Superior temporal gyrus (tissue), 1 donor: ENCODE data around the gene COL21A1.

Experiments used
- DNase-seq: peaks from one replicate; pipeline ENCODE4 v3.0.0-alpha.2; 2016; ENCODE audit errors: extremely low spot score

COL21A1 gene

GRCh38 chr6:56245903-56246351 is 1.5 kb downstream of the COL21A1 start:
- DNase-seq: no peak

- no peak for DNase-seq
Measured at GRCh38 chr6:56244528-56245253, 2.7 kb downstream of the COL21A1 start.

DNA sequence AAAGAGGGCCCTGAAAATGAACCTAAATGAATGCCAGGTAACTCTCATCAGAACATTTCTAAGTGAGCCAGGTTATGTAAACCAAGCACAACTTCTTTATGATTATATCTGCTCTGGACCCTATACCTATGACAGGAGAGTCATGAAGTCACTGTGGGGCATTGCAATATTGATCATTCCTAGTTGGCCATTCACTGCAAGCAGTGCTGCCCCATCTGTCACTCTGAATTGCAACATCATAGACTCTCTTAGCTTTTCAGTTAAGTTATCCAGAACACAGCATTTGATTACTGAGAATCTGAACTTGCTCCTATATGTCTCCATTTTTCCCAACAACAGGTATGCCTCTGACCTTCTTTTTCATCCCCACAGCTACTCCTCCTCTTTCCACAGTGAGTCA is 3.3 kb downstream of the COL21A1 start:
- DNase-seq: no peak

- no peak for DNase-seq
Measured at GRCh38 chr6:56243518-56244070, 3.8 kb downstream of the COL21A1 start.

DNA sequence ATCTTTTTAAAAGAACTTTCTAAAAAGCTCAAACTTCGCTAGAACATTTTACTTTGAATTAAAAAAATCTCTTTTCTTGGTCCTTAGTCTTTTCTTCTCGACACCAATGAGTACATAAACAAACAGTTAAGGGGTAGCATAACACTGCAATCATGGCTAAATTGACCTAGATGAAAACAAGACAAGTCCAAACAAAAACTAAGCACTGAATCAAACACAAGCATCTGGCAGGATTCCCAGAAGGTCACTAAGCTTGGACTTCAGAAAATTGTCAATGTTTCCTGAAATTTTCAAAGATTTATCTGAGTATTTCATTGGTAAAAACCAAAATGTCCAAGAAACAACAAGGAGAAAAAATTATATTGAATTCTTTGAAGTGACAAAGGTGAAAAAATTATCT is 5.0 kb downstream of the COL21A1 start:
- DNase-seq: peak; percentile 38

- DNase-seq: no peak
Measured at GRCh38 chr6:56241124-56241802, 6.1 kb downstream of the COL21A1 start.

DNA sequence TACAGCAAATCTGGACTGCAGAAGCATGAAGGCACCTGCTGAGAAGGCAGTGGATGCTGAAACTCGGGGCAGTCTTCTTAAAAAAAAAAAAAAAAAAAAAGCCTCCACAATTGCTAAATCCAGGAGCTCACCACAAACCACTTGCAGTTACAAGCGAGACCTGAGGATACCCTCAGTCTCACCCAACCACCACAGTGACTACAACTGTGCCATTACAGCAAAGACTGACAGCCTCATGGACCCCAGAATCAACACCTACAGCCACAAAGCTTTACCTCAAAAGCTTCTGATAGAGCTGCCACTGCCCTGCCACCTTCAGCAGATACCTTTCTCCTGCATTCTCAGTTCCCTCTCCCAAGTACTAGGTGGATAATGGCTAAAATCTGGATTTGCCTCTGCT is 9.0 kb downstream of the COL21A1 start:
- DNase-seq: no peak

DNA sequence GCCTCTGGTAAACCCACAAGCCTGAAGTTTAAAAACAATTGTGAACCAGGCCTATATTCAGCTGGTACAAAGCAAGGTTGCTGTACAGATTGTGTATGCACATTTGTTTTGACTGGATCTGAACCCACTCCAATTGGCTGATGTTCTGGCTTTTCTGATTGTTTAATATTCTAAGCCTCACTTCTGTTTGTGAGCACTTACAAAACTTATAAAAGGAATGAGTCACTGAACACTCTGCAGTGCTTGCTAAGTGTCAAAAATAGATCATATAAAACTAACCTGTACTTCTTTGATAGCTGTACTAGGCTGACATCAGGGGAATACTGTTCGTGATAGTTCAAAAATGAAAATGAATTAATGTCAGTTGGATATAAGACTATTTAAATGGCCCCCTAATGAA is 12.1 kb downstream of the COL21A1 start:
- DNase-seq: peak; percentile 42

GRCh38 chr6:56232436-56232835 is 14.9 kb downstream of the COL21A1 start:
- no peak for DNase-seq

DNA sequence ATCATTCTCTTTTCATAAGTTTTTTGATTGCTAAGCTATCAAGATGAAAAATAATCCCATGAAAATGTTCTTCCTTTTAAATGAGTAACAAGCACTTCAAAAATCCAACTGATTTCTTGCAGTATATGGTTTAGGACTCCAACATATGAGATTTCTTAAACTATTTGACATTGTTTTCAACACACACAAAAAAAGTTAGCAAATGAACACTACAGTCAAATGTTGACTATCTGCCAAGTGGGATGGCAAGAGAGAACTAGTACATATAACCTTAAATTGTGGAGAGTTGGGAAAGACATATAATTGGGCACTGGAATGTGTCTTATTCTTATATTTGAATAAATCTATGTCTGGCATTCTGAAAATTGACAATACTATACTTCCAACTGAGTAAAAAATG is 15.6 kb downstream of the COL21A1 start:
- DNase-seq: no peak

DNA sequence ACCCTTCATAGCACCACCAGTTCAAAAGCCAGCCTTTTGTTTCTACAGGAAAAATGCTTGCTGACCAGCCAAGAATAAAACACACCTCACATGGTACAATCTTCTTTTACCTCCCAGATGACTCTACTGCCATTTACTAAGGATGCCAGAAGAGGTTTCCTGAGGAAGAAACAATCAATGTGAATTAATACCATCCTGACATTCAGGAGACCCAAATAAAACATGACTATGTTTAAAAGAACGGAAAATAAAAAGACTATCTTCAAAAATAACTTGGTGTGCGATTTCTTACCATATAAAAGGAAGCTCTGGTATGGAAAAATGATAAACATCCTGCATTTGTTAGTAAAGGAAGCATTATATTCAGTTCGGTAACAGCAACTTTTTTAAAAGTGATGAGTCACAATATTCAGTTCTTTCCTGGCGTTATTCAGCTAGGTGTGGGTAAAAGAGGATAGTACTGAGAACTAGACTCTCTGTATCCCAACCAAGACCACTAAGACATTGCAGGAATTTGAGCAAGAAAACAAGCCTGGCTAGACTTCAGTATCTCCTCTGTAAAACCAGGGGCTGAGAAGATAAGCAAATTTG is 16.3 kb downstream of the COL21A1 start:
- DNase-seq: no peak

DNA sequence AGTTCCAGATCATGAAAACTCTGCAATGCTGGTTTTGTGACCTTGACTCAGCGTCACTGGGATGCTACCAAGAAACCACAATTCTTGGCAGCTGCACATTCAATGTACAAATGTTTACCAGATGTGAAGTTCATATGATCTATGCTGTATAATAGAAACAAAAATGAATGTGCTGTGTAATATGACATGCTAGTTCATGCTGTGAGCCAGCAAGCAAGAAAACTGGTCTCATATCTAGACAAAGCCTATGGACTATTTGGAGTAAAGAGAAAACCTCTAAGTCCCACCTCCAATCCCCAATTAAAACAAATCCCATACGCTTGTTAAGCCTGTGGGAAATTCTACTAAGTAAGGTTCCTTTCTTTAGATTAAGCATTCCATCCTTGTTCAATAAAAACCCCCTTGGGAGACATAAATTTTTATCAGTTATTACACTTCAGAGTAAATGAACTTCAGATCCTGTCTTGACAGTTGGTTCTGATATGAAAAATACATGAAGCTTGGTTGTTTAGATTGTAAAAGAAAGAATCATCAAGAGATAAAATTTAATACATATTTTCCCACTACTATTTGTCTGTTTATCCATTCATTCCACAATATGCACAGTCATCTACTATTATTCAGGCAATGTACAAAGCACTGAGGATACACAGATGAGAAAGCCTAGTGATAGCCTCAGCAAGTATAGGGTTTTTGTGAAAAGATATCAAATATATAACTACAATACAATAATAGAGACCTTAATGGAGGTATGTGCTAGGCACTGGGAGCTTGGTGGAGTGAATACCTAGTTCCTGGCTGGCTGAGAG is 20.1 kb downstream of the COL21A1 start:
- DNase-seq: no peak

DNA sequence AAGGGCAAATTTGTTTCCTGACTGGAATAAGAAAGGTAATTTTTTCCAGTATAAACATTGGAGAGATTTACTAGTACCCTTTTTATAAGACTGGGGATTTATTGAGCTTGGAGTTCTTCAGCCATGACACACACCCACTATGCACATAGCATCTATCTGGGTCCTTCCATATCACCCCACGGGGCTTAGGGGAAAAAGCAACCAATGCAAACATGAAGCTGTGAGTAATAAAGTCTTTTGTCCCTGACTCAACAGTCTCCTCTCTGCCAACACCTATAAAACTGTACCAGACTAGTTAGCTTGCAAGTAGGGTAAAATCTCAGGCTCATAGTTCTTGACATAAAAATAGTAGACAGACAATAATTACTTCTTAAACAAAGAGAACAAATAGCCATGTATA is 23.4 kb downstream of the COL21A1 start:
- no peak for DNase-seq

- no peak for DNase-seq
Measured at GRCh38 chr6:56222499-56222898, 24.9 kb downstream of the COL21A1 start.

- no peak for DNase-seq
Measured at GRCh38 chr6:56220078-56220477, 27.3 kb downstream of the COL21A1 start.

DNA sequence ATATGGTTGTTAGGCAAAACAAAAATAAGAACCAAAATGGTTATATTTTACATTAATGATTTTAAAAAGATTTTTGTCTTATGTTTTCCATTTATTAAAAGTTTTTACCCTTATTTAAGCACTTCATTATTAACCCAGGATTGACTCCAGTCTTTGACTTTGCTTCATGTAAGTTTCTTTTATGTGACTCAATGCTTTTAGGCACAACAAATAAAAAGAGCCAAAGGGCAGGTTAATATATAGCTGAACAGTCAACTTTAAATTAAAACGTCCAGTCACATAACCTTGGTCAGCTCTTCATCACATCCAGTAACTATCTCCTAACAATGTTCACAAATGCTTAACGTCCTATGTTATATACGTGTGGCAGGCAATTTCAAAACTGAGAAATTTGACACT is 32.7 kb downstream of the COL21A1 start:
- DNase-seq: no peak

DNA sequence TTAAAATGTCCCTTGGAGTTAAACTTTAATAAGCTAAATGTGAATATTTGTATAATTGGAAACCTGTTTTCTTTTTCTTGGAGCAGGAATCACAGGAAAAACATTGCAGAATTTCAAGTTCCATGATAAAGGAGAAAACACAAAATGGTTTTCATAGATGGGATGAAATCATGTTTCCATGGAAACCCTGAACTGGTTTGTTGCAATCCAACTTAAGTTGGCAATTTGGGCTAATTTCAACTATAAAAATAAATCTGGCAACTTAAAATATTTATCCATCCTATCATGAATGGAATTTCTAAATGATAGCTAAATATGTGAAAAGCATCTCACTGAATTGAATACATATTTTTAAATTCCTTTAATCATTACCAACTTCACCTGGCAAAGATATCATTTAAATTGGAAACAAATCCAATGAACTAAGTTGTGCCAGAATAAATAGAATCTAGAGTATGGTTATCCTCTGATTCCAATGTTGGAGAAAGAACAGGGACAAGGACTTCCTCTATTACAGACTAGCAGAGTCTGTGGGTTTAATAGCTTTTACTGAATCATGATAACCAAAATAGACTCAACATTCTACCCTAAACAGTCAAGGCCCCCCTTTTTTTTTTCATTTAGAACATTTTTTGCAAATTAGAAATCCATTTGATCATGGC is 33.2 kb downstream of the COL21A1 start:
- DNase-seq: no peak

DNA sequence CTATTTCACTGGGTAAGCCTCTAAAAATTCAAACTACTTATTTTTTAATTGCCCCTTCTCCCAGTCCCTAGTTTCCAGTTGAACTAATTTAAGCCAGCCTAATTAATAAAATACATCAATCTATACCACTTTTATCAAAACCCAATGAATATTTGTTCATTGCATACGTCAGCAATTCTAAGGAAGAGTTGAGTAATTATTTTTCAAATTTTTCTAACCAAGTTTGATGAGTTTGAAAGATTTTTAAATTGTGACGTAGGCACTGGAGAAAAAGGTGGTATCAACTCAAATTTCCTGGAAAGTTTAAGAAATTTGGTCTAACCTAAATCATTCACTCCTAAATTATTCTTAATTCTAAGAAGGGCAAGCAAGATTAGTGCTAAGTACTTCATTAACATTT is 35.7 kb downstream of the COL21A1 start:
- DNase-seq: no peak

DNA sequence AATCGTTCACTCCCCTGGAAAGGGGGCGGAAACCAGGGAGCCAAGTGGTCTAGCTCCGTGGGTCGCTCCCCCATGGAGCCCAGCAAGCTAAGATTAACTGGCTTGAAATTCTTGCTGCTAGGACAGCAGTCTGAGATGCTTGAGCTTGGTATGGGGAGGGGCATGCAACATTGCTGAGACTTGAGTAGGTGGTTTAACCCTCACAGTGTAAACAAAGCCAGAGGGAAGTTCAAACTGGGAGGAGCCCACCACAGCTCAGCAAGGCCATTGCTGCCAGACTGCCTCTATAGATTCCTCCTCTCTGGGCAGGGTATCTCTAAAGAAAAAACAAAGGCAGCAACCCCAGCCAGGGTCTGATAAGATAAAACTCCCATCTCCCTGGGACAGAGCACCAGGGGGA is 43.2 kb downstream of the COL21A1 start:
- no peak for DNase-seq

DNA sequence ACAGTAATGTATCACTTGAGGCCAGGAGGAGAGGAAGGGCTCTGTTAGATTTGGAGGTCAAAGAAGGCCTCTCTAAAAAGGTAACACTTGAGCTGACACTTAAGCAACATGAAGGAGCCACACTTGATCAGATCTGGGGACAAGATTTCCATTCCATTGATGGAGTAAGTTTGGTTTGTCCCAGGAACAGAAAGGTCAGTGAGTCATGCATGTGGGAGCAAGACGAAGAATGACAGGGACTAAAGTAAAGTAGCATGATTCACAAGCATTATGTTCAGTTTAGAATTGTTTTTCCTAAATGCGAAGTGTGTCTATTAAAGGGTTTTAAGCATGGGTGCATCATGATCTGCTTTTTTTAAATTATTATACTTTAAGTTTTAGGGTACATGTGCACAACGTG is 47.4 kb downstream of the COL21A1 start:
- no peak for DNase-seq

GRCh38 chr6:56193846-56194245 is 53.5 kb downstream of the COL21A1 start:
- no peak for DNase-seq
